B cell (primary cell): Measurements from ENCODE around the gene C20orf204. TPM values are rescaled to one million over a fixed set of nuclear protein-coding genes. Genes with fewer than 3 reads are reported as not detected.

Experiments used
- ATAC-seq: fragments of 200-7000 bp; cut with Tn5 transposase; one replicate; pipeline ENCODE4 v1.10.0; 2021; ENCODE audit warnings: low read depth, mild to moderate bottlenecking, moderate number of reproducible peaks, moderate library complexity
- CTCF ChIA-PET: fragments of 350-600 bp; sonication (Branson Sonifier 250); formaldehyde crosslinking; loops from one replicate; lab custom pipeline; 2021; ENCODE audit warnings: antibody characterized with exemption, inconsistent platforms; lab: Charles Lee
- POLR2A ChIA-PET: fragments of 350-600 bp; sonication (Branson Sonifier 250); formaldehyde crosslinking; loops from one replicate; lab custom pipeline; 2021; ENCODE audit warnings: antibody characterized with exemption; lab: Charles Lee
- DNase-seq: peaks from one replicate; pipeline ENCODE4 v3.0.0; 2013
- H2AFZ ChIP-seq: 2 replicates; pipeline ENCODE4 v1.6.1; 2012; ENCODE audit warnings: mild to moderate bottlenecking, low read depth, low read length; ENCODE audit not compliant: insufficient read depth, poor library complexity, severe bottlenecking
- H3K27ac ChIP-seq, 2 donors: 1 replicate in 1 of 2; 2 replicates in 1 of 2; pipeline ENCODE4 v1.5.1; 2012 to 2013; ENCODE audit warnings: low read length in 2 of 2, mild to moderate bottlenecking in 2 of 2, moderate library complexity in 1 of 2
- H3K27me3 ChIP-seq, 4 experiments: fragments of 200-600 bp in 1 of 4; sonication (generic) in 1 of 4; replicated peaks in 1 of 4; 1 replicate in 2 of 4; 2 replicates in 2 of 4; pipeline versions ENCODE4 v1.6.1 to v1.7.0; 2013 to 2016; ENCODE audit warnings: low read length in 3 of 4, mild to moderate bottlenecking in 2 of 4, mixed read lengths in 1 of 4, moderate library complexity in 1 of 4; ENCODE audit not compliant: insufficient read depth in 4 of 4, control insufficient read depth in 3 of 4; ENCODE audit errors: control extremely low read depth in 1 of 4
- H3K36me3 ChIP-seq, 2 experiments: replicated peaks in 1 of 2; 1 replicate in 1 of 2; 2 replicates in 1 of 2; pipeline versions ENCODE4 v1.6.1 to v1.7.1; 2013; ENCODE audit warnings: low read length in 1 of 2; ENCODE audit not compliant: insufficient read depth in 2 of 2, control insufficient read depth in 1 of 2; ENCODE audit errors: control extremely low read depth in 1 of 2, extremely low read depth in 1 of 2
- H3K4me1 ChIP-seq, 2 donors: fragments of 200-600 bp in 1 of 2; sonication (generic) in 1 of 2; 1 replicate in 1 of 2; 2 replicates in 1 of 2; pipeline versions ENCODE4 v1.5.1 to v1.6.1; 2013 to 2017; ENCODE audit warnings: low read length in 2 of 2; ENCODE audit not compliant: control insufficient read depth in 2 of 2, insufficient read depth in 2 of 2
- H3K4me2 ChIP-seq: replicated peaks from 2 replicates; pipeline ENCODE3; 2012; ENCODE audit warnings: mild to moderate bottlenecking, low read depth, low read length; ENCODE audit not compliant: poor library complexity, severe bottlenecking
- H3K4me3 ChIP-seq, 5 experiments: fragments of 200-600 bp in 1 of 5; sonication (generic) in 1 of 5; 1 replicate in 3 of 5; 2 replicates in 2 of 5; pipeline versions ENCODE4 v1.5.1 to v1.7.0; 2011 to 2016; ENCODE audit warnings: low read length in 4 of 5, mild to moderate bottlenecking in 4 of 5, low read depth in 2 of 5, control low read depth in 1 of 5, moderate library complexity in 1 of 5; ENCODE audit not compliant: insufficient read depth in 1 of 5; ENCODE audit errors: control extremely low read depth in 1 of 5, extremely low read depth in 1 of 5
- H3K79me2 ChIP-seq: fragments of 200-600 bp; sonication (generic); one replicate; pipeline ENCODE4 v1.6.0; 2016; ENCODE audit warnings: low read length; ENCODE audit not compliant: control insufficient read depth, insufficient read depth
- H3K9ac ChIP-seq: fragments of 200-600 bp; sonication (generic); 2 replicates; pipeline ENCODE4 v1.6.1; 2017; ENCODE audit warnings: mild to moderate bottlenecking, low read length, moderate library complexity
- H3K9me3 ChIP-seq, 3 donors: one replicate each; pipeline versions ENCODE4 v1.6.1 to v1.7.1; 2013; ENCODE audit warnings: low read length in 2 of 3; ENCODE audit not compliant: control insufficient read depth in 2 of 3, insufficient read depth in 1 of 3; ENCODE audit errors: control extremely low read depth in 1 of 3
- H4K20me1 ChIP-seq: 2 replicates; pipeline ENCODE4 v1.6.0; 2012; ENCODE audit warnings: mild to moderate bottlenecking, low read length; ENCODE audit not compliant: insufficient read depth, control insufficient read depth, poor library complexity, severe bottlenecking
- H3K27ac Mint-ChIP-seq: one replicate; pipeline ENCODE4 v1.8.0; 2021; ENCODE audit warnings: mixed read lengths
- H3K27me3 Mint-ChIP-seq: one replicate; pipeline ENCODE4 v1.8.0; 2021; ENCODE audit warnings: mixed read lengths
- H3K4me1 Mint-ChIP-seq: one replicate; pipeline ENCODE4 v1.8.0; 2021; ENCODE audit warnings: mixed read lengths
- H3K4me3 Mint-ChIP-seq: one replicate; pipeline ENCODE4 v1.8.0; 2021; ENCODE audit warnings: mixed read lengths
- H3K9me3 Mint-ChIP-seq: one replicate; pipeline ENCODE4 v1.8.0; 2022; ENCODE audit warnings: mixed read lengths; ENCODE audit not compliant: insufficient read depth
- EZH2 ChIP-seq: IDR thresholded peaks from 2 replicates; pipeline ENCODE4 v1.6.1; 2012; ENCODE audit warnings: borderline replicate concordance, low read depth, mild to moderate bottlenecking, moderate library complexity, low read length; ENCODE audit not compliant: insufficient read depth, poor library complexity, severe bottlenecking
- WGBS: methylation state at CpG from one replicate; pipeline ENCODE4 v1.1.5; 2013; ENCODE audit warnings: missing lambda C conversion rate; ENCODE audit not compliant: insufficient coverage; 5-methylcytosine and 5-hydroxymethylcytosine counted together
- intact Hi-C: fragments of 100-400 bp; cut with micrococcal nuclease; formaldehyde crosslinking; loops from one replicate; pipeline ENCODE4 v1.10.0; 2022
- polyA plus RNA-seq: library from polyadenylated mRNA; depleted of rRNA; stranded (reverse); fragments of >200 nt; gene quantifications from 2 replicates; pipeline ENCODE4 v1.2.3, GENCODE V29; 2012
- total RNA-seq, 2 donors: library from RNA; stranded (reverse); fragments of 120-200 nt in 1 of 2; gene quantifications; 1 replicate in 1 of 2; 2 replicates in 1 of 2; pipeline versions ENCODE4 v1.2.3 to v1.2.4, GENCODE V29; 2013 to 2022
- TF ChIP-seq, protein P1 (sequence below): fragments of 200-600 bp; IDR thresholded peaks from one replicate; pipeline ENCODE4 v1.8.0; 2022; ENCODE audit warnings: antibody characterized with exemption, mild to moderate bottlenecking

Gene C20orf204
- total and polyA plus RNA-seq, 2 donors (not counting 1 experiment from before 2014, with no cell fraction given): 0.24 to 2.5 TPM

DNA sequence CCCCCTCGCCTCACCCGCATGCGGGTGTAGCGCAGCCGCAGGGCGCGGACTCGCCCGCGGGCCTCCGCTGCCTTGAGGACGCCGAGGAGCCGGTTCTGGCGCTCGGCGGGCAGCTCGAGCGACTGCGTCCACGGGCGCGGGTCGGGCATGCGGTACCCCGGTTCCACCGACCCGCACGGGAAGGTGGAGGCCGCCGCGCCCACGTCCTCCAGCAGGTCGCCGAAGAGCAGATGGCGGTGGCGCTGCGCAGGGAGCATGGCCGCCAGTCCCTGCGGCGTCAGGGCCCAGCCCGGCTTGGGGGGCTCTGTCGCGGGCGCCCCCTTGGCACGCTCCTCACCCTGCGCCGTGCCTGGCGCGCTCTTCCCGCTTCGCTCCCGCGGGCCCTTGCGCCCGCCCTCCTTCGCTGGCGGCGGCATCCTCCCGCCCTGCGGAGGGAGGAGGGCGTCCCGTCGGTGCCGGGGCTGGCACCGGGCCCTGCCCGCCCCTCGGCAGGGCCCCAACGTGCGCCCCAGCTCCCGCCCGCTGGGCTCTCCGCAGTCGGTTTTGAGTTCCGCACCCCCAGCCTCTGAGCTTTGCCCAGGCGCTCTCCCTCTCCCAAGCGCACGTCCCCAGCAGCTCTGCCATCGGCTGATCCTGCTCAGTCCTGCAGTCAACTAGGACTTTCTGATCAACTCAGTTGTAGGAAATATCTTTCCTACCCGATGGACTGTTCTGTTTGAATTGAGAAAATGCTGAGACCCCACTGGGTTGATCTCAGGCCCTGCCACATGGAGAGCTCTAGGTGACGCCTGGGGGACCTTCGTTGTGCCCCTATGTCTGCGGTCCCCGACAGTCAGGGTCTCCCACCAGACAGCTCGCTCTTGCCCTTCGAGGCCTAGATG, 48.1 kb downstream of the C20orf204 start, which contains the start of gene LKAAEAR1:
Gene LKAAEAR1 (minus strand): TSS at position 595 of the 881 bp plus-strand sequence. CDS start 179 bp downstream, at position 416.
- DNase-seq: peak; percentile 47
- Histone ChIP-seq H4K20me1 (peaks cover 23% of the 10 kb centered on the region), H3K27me3 (peaks cover 0 to 14% (median 3%) of the 10 kb centered on the region in 4 experiments), H3K36me3 (no peaks in the 10 kb centered on the region), H3K4me3 (peak within 1 kb of the TSS in 4 of 5 experiments; percentile 32 to 62 (median 56)), H2AFZ (peak within 1 kb of the TSS; percentile 69), H3K79me2 (peaks cover under 1% of the 10 kb centered on the region), H3K9ac (peak within 1 kb of the TSS; percentile 61), H3K27ac (no peak within 1 kb of the TSS), H3K4me2 (peak within 1 kb of the TSS; percentile 96), H3K9me3 (peaks cover 0 to 18% (median 0%) of the 10 kb centered on the region in 3 donors), H3K4me1 (peaks cover 40 to 42% of the 10 kb centered on the region in 2 donors)
- peak within 1 kb of the TSS; percentile 76 for H3K27ac Mint-ChIP-seq
- H3K27me3 Mint-ChIP-seq: peaks cover 11% of the 10 kb centered on the region
- TF ChIP-seq, protein P1, sequence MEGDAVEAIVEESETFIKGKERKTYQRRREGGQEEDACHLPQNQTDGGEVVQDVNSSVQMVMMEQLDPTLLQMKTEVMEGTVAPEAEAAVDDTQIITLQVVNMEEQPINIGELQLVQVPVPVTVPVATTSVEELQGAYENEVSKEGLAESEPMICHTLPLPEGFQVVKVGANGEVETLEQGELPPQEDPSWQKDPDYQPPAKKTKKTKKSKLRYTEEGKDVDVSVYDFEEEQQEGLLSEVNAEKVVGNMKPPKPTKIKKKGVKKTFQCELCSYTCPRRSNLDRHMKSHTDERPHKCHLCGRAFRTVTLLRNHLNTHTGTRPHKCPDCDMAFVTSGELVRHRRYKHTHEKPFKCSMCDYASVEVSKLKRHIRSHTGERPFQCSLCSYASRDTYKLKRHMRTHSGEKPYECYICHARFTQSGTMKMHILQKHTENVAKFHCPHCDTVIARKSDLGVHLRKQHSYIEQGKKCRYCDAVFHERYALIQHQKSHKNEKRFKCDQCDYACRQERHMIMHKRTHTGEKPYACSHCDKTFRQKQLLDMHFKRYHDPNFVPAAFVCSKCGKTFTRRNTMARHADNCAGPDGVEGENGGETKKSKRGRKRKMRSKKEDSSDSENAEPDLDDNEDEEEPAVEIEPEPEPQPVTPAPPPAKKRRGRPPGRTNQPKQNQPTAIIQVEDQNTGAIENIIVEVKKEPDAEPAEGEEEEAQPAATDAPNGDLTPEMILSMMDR: peak; percentile 41
- TF ChIP-seq EZH2: no peak
- 3% methylated on average over 86 of the region's 86 CpGs for WGBS
- CTCF ChIA-PET: interaction anchor here (0.7 to 11.8 kb wide), 16 partner anchors 12 to 218 kb away, joined by 3 to 220 read pairs (median 6); partner anchors contain the start of genes NPBWR2, SAMD10 and TCEA2
- peak within 1 kb of the TSS; percentile 90 for H3K4me3 Mint-ChIP-seq
- POLR2A ChIA-PET: interaction anchor here (0.7 to 2.7 kb wide), 7 partner anchors 16 to 45 kb away, joined by 3 to 21 read pairs (median 3); partner anchors contain the start of genes NPBWR2 and TCEA2
- ATAC-seq: no peak
- H3K9me3 Mint-ChIP-seq: no peaks in the 10 kb centered on the region
- intact Hi-C loops: loop anchor here (1.0 to 5.0 kb wide), 4 partner anchors 16 to 102 kb away; partner anchors contain the start of gene PRPF6
- peaks cover 35% of the 10 kb centered on the region for H3K4me1 Mint-ChIP-seq
